IMR-90 (cell line): ENCODE measurements around the gene KCNK7.

Source experiments
- CEBPB ChIP-seq: IDR thresholded peaks from 2 replicates; pipeline ENCODE4 v1.6.1; 2012; ENCODE audit warnings: low read depth, low read length, improper control_type of control experiment
- CTCF ChIP-seq: conservative IDR thresholded peaks from 2 replicates; pipeline ENCODE4 v1.5.1; 2012; ENCODE audit warnings: mild to moderate bottlenecking, low read depth, low read length, improper control_type of control experiment
- MAFK ChIP-seq: IDR thresholded peaks from 2 replicates; pipeline ENCODE4 v1.6.1; 2012; ENCODE audit warnings: low read depth, low read length, improper control_type of control experiment
- POLR2A ChIP-seq: IDR thresholded peaks from 2 replicates; pipeline ENCODE4 v1.6.1; 2012; ENCODE audit warnings: mild to moderate bottlenecking, low read depth, low read length
- RAD21 ChIP-seq: IDR thresholded peaks from 2 replicates; pipeline ENCODE4 v1.6.1; 2012; ENCODE audit warnings: low read length, improper control_type of control experiment
- USF2 ChIP-seq: fragments of 150-350 bp; IDR thresholded peaks from 2 replicates; pipeline ENCODE4 v1.6.1; 2017; ENCODE audit warnings: mild to moderate bottlenecking, antibody characterized with exemption, low read length, low read depth

GRCh38 chr11:65599216-65599954, 3.8 kb upstream of the KCNK7 start:
- no peak for TF ChIP-seq CTCF
- TF ChIP-seq POLR2A: no peak
- no peak for TF ChIP-seq MAFK
- no peak for TF ChIP-seq CEBPB
- TF ChIP-seq USF2: no peak
- no peak for TF ChIP-seq RAD21
